ENCODE results near the gene RCN1. TPM values are rescaled to one million over a fixed set of nuclear protein-coding genes. Genes with fewer than 3 reads are reported as not detected.

The RCN1 gene
- total RNA-seq, 1 donor from 2014 or later = 24.6 TPM

DNA sequence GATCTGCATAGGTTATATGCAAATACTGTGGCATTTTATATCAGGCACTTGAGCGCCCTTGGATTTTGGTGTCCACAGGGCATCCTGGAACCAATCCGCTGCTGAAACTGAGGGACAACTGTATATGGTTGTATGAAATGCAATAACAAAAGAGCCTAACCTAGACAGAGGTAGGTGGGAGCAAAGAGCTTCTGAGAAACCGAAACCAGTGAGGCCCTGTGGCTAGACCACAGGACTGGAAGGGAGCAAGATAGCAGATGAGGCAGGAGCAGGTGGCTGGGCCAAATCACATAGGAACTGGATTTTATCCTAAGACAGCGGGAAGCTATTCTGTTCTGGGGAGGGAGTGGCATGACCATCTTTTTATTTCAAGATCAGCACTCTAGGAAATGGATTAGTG is 30.1 kb downstream of the RCN1 start:
- no peak for DNase-seq
- H3K4me3 ChIP-seq = no peak overlapping the region
- H3K36me3 ChIP-seq = no peaks in the 10 kb centered on the region
- TF ChIP-seq, protein P1, sequence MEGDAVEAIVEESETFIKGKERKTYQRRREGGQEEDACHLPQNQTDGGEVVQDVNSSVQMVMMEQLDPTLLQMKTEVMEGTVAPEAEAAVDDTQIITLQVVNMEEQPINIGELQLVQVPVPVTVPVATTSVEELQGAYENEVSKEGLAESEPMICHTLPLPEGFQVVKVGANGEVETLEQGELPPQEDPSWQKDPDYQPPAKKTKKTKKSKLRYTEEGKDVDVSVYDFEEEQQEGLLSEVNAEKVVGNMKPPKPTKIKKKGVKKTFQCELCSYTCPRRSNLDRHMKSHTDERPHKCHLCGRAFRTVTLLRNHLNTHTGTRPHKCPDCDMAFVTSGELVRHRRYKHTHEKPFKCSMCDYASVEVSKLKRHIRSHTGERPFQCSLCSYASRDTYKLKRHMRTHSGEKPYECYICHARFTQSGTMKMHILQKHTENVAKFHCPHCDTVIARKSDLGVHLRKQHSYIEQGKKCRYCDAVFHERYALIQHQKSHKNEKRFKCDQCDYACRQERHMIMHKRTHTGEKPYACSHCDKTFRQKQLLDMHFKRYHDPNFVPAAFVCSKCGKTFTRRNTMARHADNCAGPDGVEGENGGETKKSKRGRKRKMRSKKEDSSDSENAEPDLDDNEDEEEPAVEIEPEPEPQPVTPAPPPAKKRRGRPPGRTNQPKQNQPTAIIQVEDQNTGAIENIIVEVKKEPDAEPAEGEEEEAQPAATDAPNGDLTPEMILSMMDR (IDR thresholded peaks at IDR 0.05; ENCODE audit: borderline replicate concordance) = no peak
- no peaks in the 10 kb centered on the region for H3K27me3 ChIP-seq (ENCODE audit: low read depth)
- intact Hi-C loops (cut with micrococcal nuclease) = no loop called here
- H3K9me3 ChIP-seq (replicated peaks) = no peaks in the 10 kb centered on the region
- H3K4me1 ChIP-seq = no peaks in the 10 kb centered on the region
- no peak overlapping the region for H3K27ac ChIP-seq (replicated peaks)

DNA sequence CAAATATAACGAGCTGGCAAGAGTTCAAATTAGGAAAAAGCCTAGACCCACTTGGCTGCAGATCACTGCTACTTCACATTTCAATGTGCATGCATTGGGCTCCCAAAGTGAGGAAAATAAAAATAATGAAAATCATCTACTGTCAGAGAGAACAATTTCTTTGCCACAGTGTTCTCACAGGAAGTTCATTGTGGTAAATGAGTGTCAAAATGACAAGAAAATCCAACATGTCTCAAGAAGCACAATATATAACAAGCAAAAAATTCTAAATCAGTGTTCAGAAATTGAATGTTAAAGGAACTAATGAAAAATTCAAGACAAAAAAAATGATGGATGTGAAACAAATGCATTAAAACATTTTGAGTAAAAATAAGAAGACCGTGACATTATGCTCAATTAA is 31.3 kb downstream of the RCN1 start:
- H3K27me3 ChIP-seq (ENCODE audit: low read depth) = no peaks in the 10 kb centered on the region
- no peaks in the 10 kb centered on the region for H3K4me1 ChIP-seq
- TF ChIP-seq, protein P1 (IDR thresholded peaks at IDR 0.05; ENCODE audit: borderline replicate concordance) = no peak
- no peak for DNase-seq
- peaks cover 4% of the 10 kb centered on the region for H3K9me3 ChIP-seq (replicated peaks)
- H3K36me3 ChIP-seq = no peaks in the 10 kb centered on the region
- no peak overlapping the region for H3K4me3 ChIP-seq
- H3K27ac ChIP-seq (replicated peaks) = no peak overlapping the region
- intact Hi-C loops (cut with micrococcal nuclease) = no loop called here

DNA sequence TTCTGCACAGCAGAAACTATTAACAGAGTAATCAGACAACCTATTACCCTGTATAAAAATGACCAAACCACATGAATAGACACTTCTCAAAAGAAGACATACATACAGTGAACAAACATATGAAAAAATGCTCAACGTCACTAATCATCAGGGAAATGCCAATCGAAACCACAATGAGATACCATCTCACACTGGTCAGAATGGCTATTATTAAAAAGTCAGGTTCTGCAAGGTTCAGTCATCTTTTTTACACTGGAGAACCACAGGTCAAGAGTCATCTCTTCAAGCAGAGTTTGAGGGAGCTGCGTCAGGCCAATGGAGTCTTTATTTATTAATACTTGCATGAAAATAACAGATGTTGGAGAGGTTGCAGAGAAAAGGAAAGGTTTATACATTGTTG is 40.4 kb downstream of the RCN1 start:
- H3K4me1 ChIP-seq = no peaks in the 10 kb centered on the region
- TF ChIP-seq, protein P1 (IDR thresholded peaks at IDR 0.05; ENCODE audit: borderline replicate concordance) = no peak
- H3K27me3 ChIP-seq (ENCODE audit: low read depth) = no peaks in the 10 kb centered on the region
- H3K27ac ChIP-seq (replicated peaks) = no peak overlapping the region
- H3K9me3 ChIP-seq (replicated peaks) = peaks cover 21% of the 10 kb centered on the region
- DNase-seq = no peak
- H3K4me3 ChIP-seq = no peak overlapping the region
- intact Hi-C loops (cut with micrococcal nuclease) = no loop called here
- no peaks in the 10 kb centered on the region for H3K36me3 ChIP-seq

DNA sequence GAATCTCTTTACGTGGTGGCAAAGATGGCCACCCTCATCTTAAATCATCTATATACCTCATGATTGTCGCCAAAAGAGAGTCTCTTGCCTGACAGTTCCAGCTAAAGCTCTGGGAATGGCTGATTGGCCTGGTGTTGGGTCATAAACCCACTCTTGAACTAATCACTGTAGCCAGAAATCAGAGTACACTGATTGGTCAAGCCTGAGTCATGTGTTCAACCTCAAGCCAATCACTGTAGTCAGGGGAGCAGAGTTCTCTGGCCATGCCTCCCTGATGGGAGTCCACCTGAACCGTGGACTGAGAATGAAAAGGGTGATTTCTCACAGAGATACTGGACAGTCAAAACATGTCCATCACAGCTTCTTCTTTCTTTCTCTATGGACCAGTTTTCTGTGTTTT is 45.8 kb downstream of the RCN1 start:
- Histone ChIP-seq H3K9me3 (replicated peaks) (no peaks in the 10 kb centered on the region), H3K4me3 (no peak overlapping the region), H3K36me3 (no peaks in the 10 kb centered on the region), H3K27me3 (ENCODE audit: low read depth) (no peaks in the 10 kb centered on the region), H3K4me1 (no peaks in the 10 kb centered on the region), H3K27ac (replicated peaks) (no peak overlapping the region)
- no peak for DNase-seq
- TF ChIP-seq, protein P1 (IDR thresholded peaks at IDR 0.05; ENCODE audit: borderline replicate concordance) = no peak
- intact Hi-C loops (cut with micrococcal nuclease) = no loop called here

- Histone ChIP-seq H3K9me3 (replicated peaks) (no peaks in the 10 kb centered on the region), H3K4me1 (no peaks in the 10 kb centered on the region), H3K27me3 (ENCODE audit: low read depth) (no peaks in the 10 kb centered on the region), H3K36me3 (no peaks in the 10 kb centered on the region), H3K27ac (replicated peaks) (no peak overlapping the region), H3K4me3 (no peak overlapping the region)
- no peak for DNase-seq
- intact Hi-C loops (cut with micrococcal nuclease) = no loop called here
- TF ChIP-seq, protein P1 (IDR thresholded peaks at IDR 0.05; ENCODE audit: borderline replicate concordance) = no peak
These were observed 46.4 kb downstream of the RCN1 start for GRCh38 chr11:32137263-32137662.

GRCh38 chr11:32137869-32138268 is 47.0 kb downstream of the RCN1 start:
- Histone ChIP-seq H3K4me3 (no peak overlapping the region), H3K36me3 (no peaks in the 10 kb centered on the region), H3K27me3 (ENCODE audit: low read depth) (no peaks in the 10 kb centered on the region), H3K4me1 (no peaks in the 10 kb centered on the region), H3K27ac (replicated peaks) (no peak overlapping the region), H3K9me3 (replicated peaks) (no peaks in the 10 kb centered on the region)
- TF ChIP-seq, protein P1 (IDR thresholded peaks at IDR 0.05; ENCODE audit: borderline replicate concordance) = no peak
- no peak for DNase-seq
- intact Hi-C loops (cut with micrococcal nuclease) = no loop called here

All from left ventricle myocardium inferior (tissue), 1 donor.